Stomach (tissue), 9 donors: ENCODE data around the gene TOX2. TPM values are rescaled to one million over a fixed set of nuclear protein-coding genes. Genes with fewer than 3 reads are reported as not detected.

ENCODE experiments used
- DNase-seq, 2 donors: peaks; one replicate each; pipeline versions ENCODE4 v3.0.0 to v3.0.0-alpha.2; 2013 to 2019
- H3K27ac ChIP-seq, 5 donors: fragments of 200-600 bp in 4 of 5; sonication (generic) in 4 of 5; one replicate each; pipeline ENCODE4 v1.5.1; 2013 to 2019; ENCODE audit warnings: mild to moderate bottlenecking in 1 of 5, moderate library complexity in 1 of 5
- H3K27me3 ChIP-seq, 3 donors: fragments of 200-600 bp; sonication (generic); one replicate each; pipeline ENCODE4 v1.5.1; 2017 to 2019; ENCODE audit warnings: mixed run types in 1 of 3
- H3K36me3 ChIP-seq, 4 donors: fragments of 200-600 bp; sonication (generic); 1 replicate in 3 of 4; 2 replicates in 1 of 4; pipeline ENCODE4 v1.5.1; 2016 to 2019
- H3K4me1 ChIP-seq, 4 donors: fragments of 200-600 bp; sonication (generic); one replicate each; pipeline ENCODE4 v1.5.1; 2016 to 2019
- H3K4me3 ChIP-seq, 4 donors: fragments of 200-600 bp; sonication (generic) in 3 of 4; one replicate each; pipeline ENCODE4 v1.5.1; 2016 to 2019; ENCODE audit warnings: mild to moderate bottlenecking in 1 of 4
- H3K9me3 ChIP-seq, 4 donors: fragments of 200-600 bp; sonication (generic); one replicate each; pipeline ENCODE4 v1.5.1; 2016 to 2019
- EP300 ChIP-seq: sonication (generic); formaldehyde crosslinking; IDR thresholded peaks from one replicate; pipeline ENCODE4 v1.6.1; 2017; ENCODE audit warnings: antibody characterized with exemption
- POLR2A ChIP-seq, 4 donors: fragments of 450-650 bp; IDR thresholded peaks; one replicate each; pipeline ENCODE4 v1.6.1; 2016; ENCODE audit warnings: antibody characterized with exemption in 4 of 4, control low read depth in 2 of 4, mild to moderate bottlenecking in 1 of 4, moderate library complexity in 1 of 4
- POLR2AphosphoS5 ChIP-seq, 3 donors: sonication (generic); formaldehyde crosslinking; IDR thresholded peaks; one replicate each; pipeline ENCODE4 v1.6.1; 2016; ENCODE audit warnings: antibody characterized with exemption in 3 of 3
- WGBS, 5 donors: extraction: QIAGEN DNeasy Blood & Tissue Kit in 3 of 5; methylation state at CpG; one replicate each; pipeline versions ENCODE4 v1.1.5 to v1.1.7; 2013 to 2018; 5-methylcytosine and 5-hydroxymethylcytosine counted together
- intact Hi-C: fragments of 100-400 bp; cut with DNase I; formaldehyde crosslinking; loops from one replicate; pipeline ENCODE4 v1.15.1; 2023; ENCODE audit warnings: low total_unique reads
- polyA plus RNA-seq, 3 donors: library from polyadenylated mRNA; stranded (reverse); fragments of 200-250 nt; gene quantifications; one replicate each; pipeline ENCODE4 v1.2.3, GENCODE V29; 2013
- total RNA-seq, 5 donors: library from RNA; depleted of rRNA; stranded (reverse); fragments of >200 nt; gene quantifications; one replicate each; pipeline versions ENCODE4 v1.1.0 to v1.2.3, GENCODE V29; 2014 to 2016
- TF ChIP-seq, protein P1 (sequence below), 7 experiments: fragments of 450-650 bp in 4 of 7; fragments of 200-600 bp in 3 of 7; sonication (generic) in 3 of 7; IDR thresholded peaks; one replicate each; pipeline ENCODE4 v1.5.1; 2016 to 2019; ENCODE audit warnings: antibody characterized with exemption in 7 of 7, control low read depth in 2 of 7, mild to moderate bottlenecking in 1 of 7
- donor health status: healthy with polysubstance abuse.
- donor health status: Bipolar disorder and iron deficiency.
- donor health status: healthy.

Gene TOX2
- total and polyA plus RNA-seq, 8 donors, result 0.87 to 20.2 (median 7.0) TPM; not detected in 1

DNA sequence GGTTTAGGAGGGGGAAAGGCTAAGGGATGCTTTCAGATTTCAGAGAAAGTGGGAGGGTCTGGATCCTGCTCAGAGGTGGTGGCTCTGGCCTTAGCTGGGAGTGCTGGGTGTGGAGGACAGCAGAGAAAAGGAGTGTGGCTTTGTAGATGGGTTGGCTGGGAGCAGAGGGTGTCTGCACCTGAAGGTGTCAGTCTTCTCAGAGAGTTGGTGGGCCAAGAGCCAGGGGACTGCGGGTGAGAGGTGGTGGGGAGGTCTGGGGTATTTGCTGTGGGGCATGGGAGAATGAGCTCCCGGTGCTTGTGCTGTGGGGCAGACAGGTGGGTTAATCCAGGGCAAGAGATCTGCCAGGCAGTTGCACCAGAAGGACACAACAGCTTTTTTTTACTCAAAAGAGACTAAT is 67.4 kb downstream of the TOX2 start:
- DNase-seq, result no peak
- 81 to 100% (median 83%) methylated on average over 2 of the region's 2 CpGs for WGBS, 5 donors
- Histone ChIP-seq H3K27me3 (no peaks in the 10 kb centered on the region), H3K4me1 (peaks cover 0 to 11% (median 0%) of the 10 kb centered on the region in 4 donors), H3K27ac (no peak overlapping the region), H3K9me3 (no peaks in the 10 kb centered on the region), H3K36me3 (no peaks in the 10 kb centered on the region), H3K4me3 (no peak overlapping the region)
- TF ChIP-seq POLR2AphosphoS5 (IDR thresholded peaks at IDR 0.05), result no peak
- no peak for TF ChIP-seq POLR2A (IDR thresholded peaks at IDR 0.05)
- no peak for TF ChIP-seq EP300
- TF ChIP-seq, protein P1, sequence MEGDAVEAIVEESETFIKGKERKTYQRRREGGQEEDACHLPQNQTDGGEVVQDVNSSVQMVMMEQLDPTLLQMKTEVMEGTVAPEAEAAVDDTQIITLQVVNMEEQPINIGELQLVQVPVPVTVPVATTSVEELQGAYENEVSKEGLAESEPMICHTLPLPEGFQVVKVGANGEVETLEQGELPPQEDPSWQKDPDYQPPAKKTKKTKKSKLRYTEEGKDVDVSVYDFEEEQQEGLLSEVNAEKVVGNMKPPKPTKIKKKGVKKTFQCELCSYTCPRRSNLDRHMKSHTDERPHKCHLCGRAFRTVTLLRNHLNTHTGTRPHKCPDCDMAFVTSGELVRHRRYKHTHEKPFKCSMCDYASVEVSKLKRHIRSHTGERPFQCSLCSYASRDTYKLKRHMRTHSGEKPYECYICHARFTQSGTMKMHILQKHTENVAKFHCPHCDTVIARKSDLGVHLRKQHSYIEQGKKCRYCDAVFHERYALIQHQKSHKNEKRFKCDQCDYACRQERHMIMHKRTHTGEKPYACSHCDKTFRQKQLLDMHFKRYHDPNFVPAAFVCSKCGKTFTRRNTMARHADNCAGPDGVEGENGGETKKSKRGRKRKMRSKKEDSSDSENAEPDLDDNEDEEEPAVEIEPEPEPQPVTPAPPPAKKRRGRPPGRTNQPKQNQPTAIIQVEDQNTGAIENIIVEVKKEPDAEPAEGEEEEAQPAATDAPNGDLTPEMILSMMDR (IDR thresholded peaks at IDR 0.05), result no peak
- intact Hi-C loops, result no loop called here

DNA sequence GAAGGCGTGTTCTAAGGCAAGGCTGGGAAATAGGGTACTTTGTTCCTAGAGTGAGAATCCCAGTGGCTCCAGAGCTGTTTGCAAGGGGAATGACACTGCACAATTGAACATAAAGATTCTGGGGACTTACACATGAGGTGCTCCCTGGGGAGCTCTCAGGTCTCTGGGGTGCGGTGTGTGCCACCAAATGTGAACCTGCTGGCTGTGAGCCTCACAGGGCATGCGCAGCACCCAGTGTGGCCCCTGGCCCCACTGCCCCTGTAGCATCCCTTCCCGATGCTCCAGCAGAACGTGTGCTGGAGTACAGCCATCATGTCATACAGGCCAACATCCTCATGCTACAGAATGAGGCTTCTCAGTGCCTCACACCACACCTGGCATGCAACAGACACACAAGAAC is 68.2 kb downstream of the TOX2 start:
- Histone ChIP-seq H3K9me3 (no peaks in the 10 kb centered on the region), H3K27me3 (no peaks in the 10 kb centered on the region), H3K36me3 (no peaks in the 10 kb centered on the region), H3K4me3 (no peak overlapping the region), H3K4me1 (peaks cover 0 to 11% (median 0%) of the 10 kb centered on the region in 4 donors), H3K27ac (no peak overlapping the region)
- DNase-seq, result no peak
- TF ChIP-seq, protein P1 (IDR thresholded peaks at IDR 0.05), result no peak
- TF ChIP-seq POLR2AphosphoS5 (IDR thresholded peaks at IDR 0.05) (no peak), EP300 (no peak), POLR2A (IDR thresholded peaks at IDR 0.05) (no peak)
- intact Hi-C loops, result no loop called here
- 85 to 93% (median 86%) methylated on average over 3 to 5 of the region's 5 CpGs for WGBS, 5 donors

DNA sequence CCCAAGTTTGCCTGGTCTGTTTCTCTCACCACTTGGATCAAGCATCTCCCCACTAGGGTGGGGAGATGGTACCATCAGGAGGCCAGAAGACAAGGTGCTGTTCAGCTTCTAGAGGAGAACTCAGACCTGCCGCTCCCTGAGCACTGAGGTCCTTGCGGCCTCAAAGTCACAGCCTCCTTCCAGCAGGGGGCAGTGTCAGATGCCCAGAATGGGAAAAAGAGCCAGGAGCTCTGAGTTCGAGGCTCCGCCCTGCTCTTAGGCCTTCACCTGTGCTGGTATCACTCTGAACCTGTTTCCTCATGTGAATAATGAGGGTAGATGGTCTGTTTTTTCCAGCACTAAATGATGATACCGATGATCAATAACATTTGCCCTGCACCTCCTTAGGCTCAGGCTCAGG is 68.7 kb downstream of the TOX2 start:
- Histone ChIP-seq H3K4me3 (no peak overlapping the region), H3K27ac (no peak overlapping the region), H3K9me3 (no peaks in the 10 kb centered on the region), H3K36me3 (no peaks in the 10 kb centered on the region), H3K27me3 (no peaks in the 10 kb centered on the region), H3K4me1 (peaks cover 0 to 11% (median 0%) of the 10 kb centered on the region in 4 donors)
- no peak for TF ChIP-seq POLR2A (IDR thresholded peaks at IDR 0.05)
- TF ChIP-seq EP300, result no peak
- TF ChIP-seq, protein P1 (IDR thresholded peaks at IDR 0.05), result no peak
- TF ChIP-seq POLR2AphosphoS5 (IDR thresholded peaks at IDR 0.05), result no peak
- intact Hi-C loops, result no loop called here
- no peak for DNase-seq
- 87 to 97% (median 93%) methylated on average over 5 of the region's 5 CpGs for WGBS, 5 donors

DNA sequence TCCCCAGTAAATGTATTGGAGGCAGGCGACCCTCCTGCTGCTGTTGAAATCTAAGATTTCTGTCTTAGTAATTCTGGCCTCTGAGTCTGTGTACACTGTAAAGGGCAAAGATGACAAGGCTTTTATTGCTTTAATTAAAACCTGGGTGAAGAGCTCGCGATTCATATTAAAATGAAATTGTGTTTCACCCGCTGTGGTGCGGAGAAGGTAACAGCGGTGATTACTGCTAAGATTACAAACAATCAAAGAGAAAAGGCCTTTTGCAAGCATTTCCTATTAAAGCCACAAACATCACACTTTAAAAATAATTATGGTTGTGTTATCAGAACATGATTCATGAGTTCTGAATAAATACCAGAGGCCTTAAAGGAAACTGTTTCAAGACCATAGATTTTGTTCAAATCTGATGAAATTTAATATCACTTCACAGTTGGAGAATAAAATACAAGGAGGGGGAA is 69.3 kb downstream of the TOX2 start:
- no peak for DNase-seq
- no peak overlapping the region for H3K27ac ChIP-seq
- intact Hi-C loops, result no loop called here
- peaks cover 0 to 11% (median 0%) of the 10 kb centered on the region in 4 donors for H3K4me1 ChIP-seq
- no peaks in the 10 kb centered on the region for H3K27me3 ChIP-seq
- TF ChIP-seq, protein P1 (IDR thresholded peaks at IDR 0.05), result no peak
- no peak for TF ChIP-seq POLR2A (IDR thresholded peaks at IDR 0.05)
- TF ChIP-seq EP300, result no peak
- H3K36me3 ChIP-seq, result no peaks in the 10 kb centered on the region
- no peak overlapping the region for H3K4me3 ChIP-seq
- H3K9me3 ChIP-seq, result no peaks in the 10 kb centered on the region
- 67 to 81% (median 77%) methylated on average over 6 of the region's 6 CpGs for WGBS, 5 donors
